ENCODE results near the gene RFTN1.

DNA sequence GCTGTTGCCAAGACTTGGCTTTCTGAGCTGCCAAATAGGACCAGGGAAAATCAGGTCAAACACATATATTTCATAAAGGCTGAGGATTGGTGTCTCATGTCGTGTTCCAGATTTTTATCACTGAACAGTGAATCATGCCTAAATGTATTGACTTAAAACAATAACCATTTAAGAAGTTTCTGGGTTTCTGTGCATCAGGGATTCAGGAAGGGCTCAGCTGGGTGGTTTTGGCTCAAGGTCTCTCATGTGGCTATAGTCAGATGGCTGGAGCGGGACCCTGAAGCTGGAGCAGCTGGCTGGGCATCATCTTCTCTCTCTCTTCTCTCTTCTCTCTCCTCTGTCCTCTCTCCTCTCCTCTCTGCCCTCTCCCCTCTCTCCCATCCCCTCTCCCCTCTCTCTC is 10.7 kb upstream of the RFTN1 start:
- TF ChIP-seq, protein P1, sequence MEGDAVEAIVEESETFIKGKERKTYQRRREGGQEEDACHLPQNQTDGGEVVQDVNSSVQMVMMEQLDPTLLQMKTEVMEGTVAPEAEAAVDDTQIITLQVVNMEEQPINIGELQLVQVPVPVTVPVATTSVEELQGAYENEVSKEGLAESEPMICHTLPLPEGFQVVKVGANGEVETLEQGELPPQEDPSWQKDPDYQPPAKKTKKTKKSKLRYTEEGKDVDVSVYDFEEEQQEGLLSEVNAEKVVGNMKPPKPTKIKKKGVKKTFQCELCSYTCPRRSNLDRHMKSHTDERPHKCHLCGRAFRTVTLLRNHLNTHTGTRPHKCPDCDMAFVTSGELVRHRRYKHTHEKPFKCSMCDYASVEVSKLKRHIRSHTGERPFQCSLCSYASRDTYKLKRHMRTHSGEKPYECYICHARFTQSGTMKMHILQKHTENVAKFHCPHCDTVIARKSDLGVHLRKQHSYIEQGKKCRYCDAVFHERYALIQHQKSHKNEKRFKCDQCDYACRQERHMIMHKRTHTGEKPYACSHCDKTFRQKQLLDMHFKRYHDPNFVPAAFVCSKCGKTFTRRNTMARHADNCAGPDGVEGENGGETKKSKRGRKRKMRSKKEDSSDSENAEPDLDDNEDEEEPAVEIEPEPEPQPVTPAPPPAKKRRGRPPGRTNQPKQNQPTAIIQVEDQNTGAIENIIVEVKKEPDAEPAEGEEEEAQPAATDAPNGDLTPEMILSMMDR (IDR thresholded peaks at IDR 0.05) = no peak
- TF ChIP-seq POLR2A (IDR thresholded peaks at IDR 0.05) = no peak
- no peak for TF ChIP-seq EP300 (IDR thresholded peaks at IDR 0.05)
- TF ChIP-seq POLR2AphosphoS5 (IDR thresholded peaks at IDR 0.05) = no peak

Measured in suprapubic skin (tissue), 4 donors.